Fibroblast of lung (primary cell): Measurements from ENCODE around the gene ROBO1. TPM values are rescaled to one million over a fixed set of nuclear protein-coding genes. Genes with fewer than 3 reads are reported as not detected.

ENCODE experiments used
- DNase-seq, 2 donors: peaks; one replicate each; pipeline versions ENCODE4 v3.0.0 to v3.0.0-alpha.2; 2010; ENCODE audit warnings: low read depth in 2 of 2
- H2AFZ ChIP-seq: 2 replicates; pipeline ENCODE4 v1.5.1; 2012; ENCODE audit warnings: low read length, control low read depth, inconsistent platforms
- H3K27ac ChIP-seq: 2 replicates; pipeline ENCODE4 v1.5.1; 2011; ENCODE audit warnings: low read length, control low read depth; ENCODE audit not compliant: insufficient read depth
- H3K27me3 ChIP-seq: 2 replicates; pipeline ENCODE4 v1.5.1; 2011; ENCODE audit warnings: mild to moderate bottlenecking, low read length; ENCODE audit not compliant: control insufficient read depth, insufficient read depth
- H3K36me3 ChIP-seq: 2 replicates; pipeline ENCODE4 v1.5.1; 2011; ENCODE audit warnings: low read length; ENCODE audit not compliant: control insufficient read depth, insufficient read depth
- H3K4me1 ChIP-seq: 2 replicates; pipeline ENCODE4 v1.5.1; 2011; ENCODE audit warnings: low read length; ENCODE audit not compliant: control insufficient read depth, insufficient read depth; ENCODE audit errors: extremely low read depth
- H3K4me2 ChIP-seq: 2 replicates; pipeline ENCODE4 v1.5.1; 2011; ENCODE audit warnings: low read length, control low read depth; ENCODE audit not compliant: insufficient read depth; ENCODE audit errors: extremely low read depth
- H3K4me3 ChIP-seq, 4 experiments: fragments of 200-600 bp in 1 of 4; sonication (generic) in 1 of 4; replicated peaks in 1 of 4; 2 replicates each; pipeline ENCODE4 v1.5.1; 2011 to 2016; ENCODE audit warnings: low read length in 4 of 4, low read depth in 3 of 4, mild to moderate bottlenecking in 3 of 4, control low read depth in 2 of 4, inconsistent platforms in 1 of 4, mixed read lengths in 1 of 4; ENCODE audit not compliant: insufficient read depth in 1 of 4; ENCODE audit errors: control extremely low read depth in 1 of 4
- H3K79me2 ChIP-seq: 2 replicates; pipeline ENCODE4 v1.5.1; 2012; ENCODE audit warnings: mild to moderate bottlenecking, low read length, inconsistent platforms; ENCODE audit not compliant: control insufficient read depth, insufficient read depth
- H3K9ac ChIP-seq: 2 replicates; pipeline ENCODE4 v1.5.1; 2011; ENCODE audit warnings: mild to moderate bottlenecking, low read length, control low read depth; ENCODE audit not compliant: insufficient read depth
- H3K9me3 ChIP-seq: 2 replicates; pipeline ENCODE4 v1.5.1; 2012; ENCODE audit warnings: low read depth, low read length; ENCODE audit not compliant: control insufficient read depth, insufficient read depth
- H4K20me1 ChIP-seq: 2 replicates; pipeline ENCODE4 v1.5.1; 2011; ENCODE audit warnings: low read length; ENCODE audit not compliant: control insufficient read depth, insufficient read depth; ENCODE audit errors: extremely low read depth
- EZH2 ChIP-seq: IDR thresholded peaks from 2 replicates; pipeline ENCODE4 v1.5.1; 2012; ENCODE audit warnings: low read length, control low read depth, mild to moderate bottlenecking; ENCODE audit errors: missing control alignments
- polyA plus RNA-seq, 2 donors: library from polyadenylated mRNA; depleted of rRNA in 1 of 2; stranded (reverse) in 1 of 2; unstranded in 1 of 2; fragments of >200 nt; gene quantifications; 2 replicates each; pipeline ENCODE4 v1.2.1, GENCODE V29; 2011 to 2012; ENCODE audit warnings: missing spikeins in 1 of 2
- total RNA-seq: library from RNA; depleted of rRNA; stranded (reverse); fragments of >200 nt; gene quantifications from 2 replicates; pipeline ENCODE4 v1.2.1, GENCODE V29; 2014
- TF ChIP-seq, protein P1 (sequence below), 2 donors: IDR thresholded peaks in 1 of 2; conservative IDR thresholded peaks in 1 of 2; 1 replicate in 1 of 2; 2 replicates in 1 of 2; pipeline ENCODE4 v1.5.1; 2011 to 2012; ENCODE audit warnings: low read length in 2 of 2, control low read depth in 1 of 2, inconsistent platforms in 1 of 2, low read depth in 1 of 2, mild to moderate bottlenecking in 1 of 2

ROBO1 gene
- total and polyA plus RNA-seq, 2 donors (not counting 1 experiment from before 2014, with no cell fraction given): 53.8 to 104 TPM

DNA sequence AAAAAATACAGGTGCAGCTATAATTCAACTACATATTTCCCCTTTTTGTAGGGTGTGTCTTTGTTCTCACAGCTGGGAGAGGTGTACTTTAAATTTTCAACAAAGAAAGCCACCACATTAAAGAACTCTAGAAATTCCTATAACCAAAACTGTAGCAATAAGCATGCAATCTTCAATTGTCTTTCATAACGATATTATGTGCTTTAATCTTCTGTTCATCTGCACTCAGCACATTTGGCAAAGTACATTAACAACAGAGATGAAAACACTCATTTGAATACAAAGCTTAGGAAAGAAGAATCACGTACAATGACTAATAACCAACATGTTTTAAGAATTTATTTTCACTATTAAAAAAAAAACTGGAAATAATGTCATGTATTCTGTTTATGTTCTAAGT is 1025.8 kb downstream of the ROBO1 start:
- H3K9ac ChIP-seq: no peak overlapping the region
- H3K36me3 ChIP-seq: no peaks in the 10 kb centered on the region
- H2AFZ ChIP-seq: no peak overlapping the region
- TF ChIP-seq EZH2: no peak
- no peak for DNase-seq
- no peaks in the 10 kb centered on the region for H3K4me1 ChIP-seq
- H3K4me3 ChIP-seq: no peak overlapping the region
- no peak overlapping the region for H3K27ac ChIP-seq
- H3K9me3 ChIP-seq: no peaks in the 10 kb centered on the region
- H4K20me1 ChIP-seq: no peaks in the 10 kb centered on the region
- H3K27me3 ChIP-seq: no peaks in the 10 kb centered on the region
- no peaks in the 10 kb centered on the region for H3K79me2 ChIP-seq
- H3K4me2 ChIP-seq: no peak overlapping the region

DNA sequence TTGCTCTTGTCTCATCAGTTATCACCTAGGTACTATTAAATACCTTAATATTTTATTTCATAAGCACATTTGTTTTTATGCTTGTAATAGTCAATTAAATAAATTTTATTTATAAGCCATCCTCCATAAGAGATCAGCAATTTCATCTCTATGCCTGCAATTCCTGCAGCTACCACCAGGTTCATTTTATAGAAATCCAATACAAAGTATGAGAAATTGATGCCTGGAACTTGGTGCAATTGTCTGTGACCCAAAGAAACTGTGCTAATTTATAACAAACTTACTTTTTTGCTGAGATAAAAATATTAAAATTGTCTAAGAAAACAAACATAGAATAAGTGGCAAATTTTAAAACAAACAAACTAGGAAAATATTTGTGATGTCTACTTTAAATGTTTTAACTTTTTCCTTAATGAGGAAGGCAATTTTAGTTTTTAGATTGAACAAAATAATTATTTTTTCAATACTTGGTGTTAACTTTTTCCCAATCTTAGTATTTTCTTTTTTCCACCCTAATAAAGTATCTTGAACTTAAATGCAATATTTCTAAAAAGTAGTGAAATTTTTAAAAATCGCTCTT is 1026.6 kb downstream of the ROBO1 start:
- no peaks in the 10 kb centered on the region for H3K36me3 ChIP-seq
- no peak for DNase-seq
- no peak for TF ChIP-seq EZH2
- TF ChIP-seq, protein P1, sequence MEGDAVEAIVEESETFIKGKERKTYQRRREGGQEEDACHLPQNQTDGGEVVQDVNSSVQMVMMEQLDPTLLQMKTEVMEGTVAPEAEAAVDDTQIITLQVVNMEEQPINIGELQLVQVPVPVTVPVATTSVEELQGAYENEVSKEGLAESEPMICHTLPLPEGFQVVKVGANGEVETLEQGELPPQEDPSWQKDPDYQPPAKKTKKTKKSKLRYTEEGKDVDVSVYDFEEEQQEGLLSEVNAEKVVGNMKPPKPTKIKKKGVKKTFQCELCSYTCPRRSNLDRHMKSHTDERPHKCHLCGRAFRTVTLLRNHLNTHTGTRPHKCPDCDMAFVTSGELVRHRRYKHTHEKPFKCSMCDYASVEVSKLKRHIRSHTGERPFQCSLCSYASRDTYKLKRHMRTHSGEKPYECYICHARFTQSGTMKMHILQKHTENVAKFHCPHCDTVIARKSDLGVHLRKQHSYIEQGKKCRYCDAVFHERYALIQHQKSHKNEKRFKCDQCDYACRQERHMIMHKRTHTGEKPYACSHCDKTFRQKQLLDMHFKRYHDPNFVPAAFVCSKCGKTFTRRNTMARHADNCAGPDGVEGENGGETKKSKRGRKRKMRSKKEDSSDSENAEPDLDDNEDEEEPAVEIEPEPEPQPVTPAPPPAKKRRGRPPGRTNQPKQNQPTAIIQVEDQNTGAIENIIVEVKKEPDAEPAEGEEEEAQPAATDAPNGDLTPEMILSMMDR (conservative IDR thresholded peaks at IDR 0.05 in 1 of 2, IDR thresholded peaks at IDR 0.05 in 1 of 2; ENCODE audit: low read depth in 1 of 2, low read length in 2 of 2): peak; percentile 52 to 59
- H3K9me3 ChIP-seq: no peaks in the 10 kb centered on the region
- H4K20me1 ChIP-seq: no peaks in the 10 kb centered on the region
- no peak overlapping the region for H2AFZ ChIP-seq
- no peak overlapping the region for H3K27ac ChIP-seq
- H3K79me2 ChIP-seq: no peaks in the 10 kb centered on the region
- H3K4me3 ChIP-seq: no peak overlapping the region
- no peak overlapping the region for H3K9ac ChIP-seq
- H3K4me2 ChIP-seq: no peak overlapping the region
- H3K27me3 ChIP-seq: no peaks in the 10 kb centered on the region
- H3K4me1 ChIP-seq: no peaks in the 10 kb centered on the region

DNA sequence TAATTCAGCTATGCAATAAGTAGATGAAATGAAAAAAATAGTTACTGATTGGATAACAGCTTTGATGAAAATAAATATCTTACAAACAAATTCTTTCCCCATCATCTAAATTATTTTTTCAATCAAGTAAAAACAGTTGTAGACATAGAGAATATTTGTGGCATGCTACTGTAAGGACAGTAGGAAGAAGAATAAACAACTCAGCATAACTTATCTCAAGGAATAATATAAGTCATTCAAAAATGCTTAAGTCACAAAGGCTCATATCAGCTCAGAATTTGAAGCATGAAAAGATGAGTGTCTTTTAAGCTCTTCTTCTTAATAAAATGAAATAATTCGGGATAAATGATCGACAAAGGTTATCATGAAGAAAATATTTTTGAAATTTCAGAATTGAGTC is 1029.0 kb downstream of the ROBO1 start:
- no peaks in the 10 kb centered on the region for H3K79me2 ChIP-seq

More for the DNA sequence above, 1029.0 kb downstream of the ROBO1 start:
- Histone ChIP-seq H4K20me1 (no peaks in the 10 kb centered on the region), H3K4me2 (no peak overlapping the region), H3K36me3 (no peaks in the 10 kb centered on the region), H3K27me3 (no peaks in the 10 kb centered on the region), H3K27ac (no peak overlapping the region), H3K4me3 (no peak overlapping the region), H3K9me3 (no peaks in the 10 kb centered on the region), H2AFZ (no peak overlapping the region), H3K9ac (no peak overlapping the region), H3K4me1 (no peaks in the 10 kb centered on the region)
- DNase-seq: peak in 1 of 2 donors; percentile 14
- TF ChIP-seq EZH2: no peak
- TF ChIP-seq, protein P1 (conservative IDR thresholded peaks at IDR 0.05 in 1 of 2, IDR thresholded peaks at IDR 0.05 in 1 of 2; ENCODE audit: low read depth in 1 of 2, low read length in 2 of 2): no peak
